Measurements from ENCODE around the gene SYNM. TPM values are rescaled to one million over a fixed set of nuclear protein-coding genes. Genes with fewer than 3 reads are reported as not detected.

Gene SYNM
- total RNA-seq, 1 experiment from 2014 or later = 1.9 TPM

GRCh38 chr15:99141943-99142342, 37.1 kb downstream of the SYNM start:
- Histone ChIP-seq H2BK15ac (ENCODE audit: low read depth, low read length) (no peak overlapping the region), H3K9ac (ENCODE audit: extremely low read depth, insufficient read length, low read length) (no peak overlapping the region), H2BK20ac (ENCODE audit: low read depth, low read length, poor library complexity, severe bottlenecking) (no peak overlapping the region), H2AK5ac (ENCODE audit: insufficient read length, low read length) (no peak overlapping the region), H3K9me3 (ENCODE audit: control insufficient read depth, low read depth, low read length) (no peaks in the 10 kb centered on the region), H3K14ac (ENCODE audit: insufficient read depth, low read length) (peak overlapping the region; percentile 34; the same call in 1 of the 2 replicates), H3K4me1 (ENCODE audit: insufficient read depth, low read length) (peaks cover 8% of the 10 kb centered on the region), H2BK120ac (ENCODE audit: low read depth, low read length, poor library complexity, severe bottlenecking) (no peak overlapping the region), H2BK5ac (ENCODE audit: insufficient read length, low read length) (no peak overlapping the region), H4K91ac (ENCODE audit: insufficient read length, low read depth, low read length) (no peak overlapping the region), H3K18ac (ENCODE audit: insufficient read length, low read depth, low read length) (no peak overlapping the region), H3K27me3 (ENCODE audit: insufficient read depth, low read length) (no peaks in the 10 kb centered on the region), H3K4ac (ENCODE audit: low read depth, low read length) (no peak overlapping the region), H2AFZ (ENCODE audit: low read length) (no peak overlapping the region), H3K4me2 (ENCODE audit: insufficient read depth, insufficient read length, low read length) (no peak overlapping the region), H3K79me2 (ENCODE audit: insufficient read depth, low read length) (no peaks in the 10 kb centered on the region), H3K23ac (ENCODE audit: insufficient read length, low read depth, low read length) (no peak overlapping the region), H2BK12ac (ENCODE audit: insufficient read length, low read depth, low read length) (no peak overlapping the region), H3K79me1 (ENCODE audit: insufficient read depth, low read depth, low read length, poor library complexity, severe bottlenecking) (no peaks in the 10 kb centered on the region), H3K27ac (ENCODE audit: insufficient read length, low read depth, low read length) (no peak overlapping the region), H3K23me2 (ENCODE audit: insufficient read length, low read depth, low read length, poor library complexity, severe bottlenecking) (no peaks in the 10 kb centered on the region), H3K56ac (ENCODE audit: insufficient read length, low read depth, low read length) (no peak overlapping the region), H4K8ac (replicated peaks; ENCODE audit: insufficient read length, low read depth, low read length) (no peak overlapping the region), H3T11ph (ENCODE audit: low read length) (no peak overlapping the region), H4K5ac (ENCODE audit: insufficient read length, low read depth, low read length) (no peak overlapping the region), H4K20me1 (ENCODE audit: control insufficient read depth, insufficient read depth, insufficient read length) (no peaks in the 10 kb centered on the region)
- H3K9me3 Mint-ChIP-seq = no peaks in the 10 kb centered on the region
- peak overlapping the region; percentile 41 to 95 (median 55); a peak in 6 of 7 replicates for H3K27ac Mint-ChIP-seq
- H3K4me3 Mint-ChIP-seq = 0 out of 5 replicates have a peak overlapping the region, but pooled peaks of 1 of the 2 experiments have one; percentile 12
- peak; percentile 22 for DNase-seq
- H3K36me3 Mint-ChIP-seq (ENCODE audit: insufficient read depth in 1 of 3, low read depth in 3 of 3) = peaks cover 8 to 15% (median 13%) of the 10 kb centered on the region in 3 experiments
- H3K27me3 Mint-ChIP-seq (ENCODE audit: low read depth) = no peaks in the 10 kb centered on the region
- WGBS (ENCODE audit: extremely low coverage, insufficient read length, low lambda C conversion rate) = no CpG with 5 or more reads among the region's 4 CpGs
- peaks cover 46 to 63% of the 10 kb centered on the region in 2 experiments for H3K4me1 Mint-ChIP-seq
- TF ChIP-seq, protein P1, sequence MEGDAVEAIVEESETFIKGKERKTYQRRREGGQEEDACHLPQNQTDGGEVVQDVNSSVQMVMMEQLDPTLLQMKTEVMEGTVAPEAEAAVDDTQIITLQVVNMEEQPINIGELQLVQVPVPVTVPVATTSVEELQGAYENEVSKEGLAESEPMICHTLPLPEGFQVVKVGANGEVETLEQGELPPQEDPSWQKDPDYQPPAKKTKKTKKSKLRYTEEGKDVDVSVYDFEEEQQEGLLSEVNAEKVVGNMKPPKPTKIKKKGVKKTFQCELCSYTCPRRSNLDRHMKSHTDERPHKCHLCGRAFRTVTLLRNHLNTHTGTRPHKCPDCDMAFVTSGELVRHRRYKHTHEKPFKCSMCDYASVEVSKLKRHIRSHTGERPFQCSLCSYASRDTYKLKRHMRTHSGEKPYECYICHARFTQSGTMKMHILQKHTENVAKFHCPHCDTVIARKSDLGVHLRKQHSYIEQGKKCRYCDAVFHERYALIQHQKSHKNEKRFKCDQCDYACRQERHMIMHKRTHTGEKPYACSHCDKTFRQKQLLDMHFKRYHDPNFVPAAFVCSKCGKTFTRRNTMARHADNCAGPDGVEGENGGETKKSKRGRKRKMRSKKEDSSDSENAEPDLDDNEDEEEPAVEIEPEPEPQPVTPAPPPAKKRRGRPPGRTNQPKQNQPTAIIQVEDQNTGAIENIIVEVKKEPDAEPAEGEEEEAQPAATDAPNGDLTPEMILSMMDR (conservative IDR thresholded peaks at IDR 0.05) = no peak

All from H9 (cell line).